Gastroesophageal sphincter (tissue), 3 donors: ENCODE data around the gene RPS6KA4.

Experiments used
- CTCF ChIP-seq, 4 experiments: fragments of 200-600 bp in 2 of 4; fragments of 450-650 bp in 2 of 4; sonication (generic) in 1 of 4; IDR thresholded peaks; one replicate each; pipeline ENCODE4 v1.5.1; 2017 to 2019; ENCODE audit warnings: antibody characterized with exemption in 4 of 4, mild to moderate bottlenecking in 2 of 4, moderate library complexity in 2 of 4
- EP300 ChIP-seq: sonication (generic); formaldehyde crosslinking; IDR thresholded peaks from one replicate; pipeline ENCODE4 v1.6.1; 2017; ENCODE audit warnings: antibody characterized with exemption, mild to moderate bottlenecking

GRCh38 chr11:64352995-64353714, 5.8 kb upstream of the RPS6KA4 start:
- TF ChIP-seq CTCF (IDR thresholded peaks at IDR 0.05) (no peak), EP300 (no peak)
